Osteocyte (in vitro differentiated cells): ENCODE measurements around the gene BPIFA3. TPM values are rescaled to one million over a fixed set of nuclear protein-coding genes. Genes with fewer than 3 reads are reported as not detected.

Experiments
- DNase-seq: peaks from one replicate; pipeline ENCODE4 v3.0.0; 2021; ENCODE audit warnings: mixed read lengths; ENCODE audit not compliant: unreplicated experiment; ENCODE audit errors: extremely low spot score
- H3K27ac Mint-ChIP-seq: one replicate; pipeline ENCODE4 v1.8.0; 2021; ENCODE audit warnings: mild to moderate bottlenecking, mixed read lengths; ENCODE audit not compliant: unreplicated experiment
- H3K27me3 Mint-ChIP-seq: one replicate; pipeline ENCODE4 v1.8.0; 2021; ENCODE audit warnings: mixed read lengths; ENCODE audit not compliant: unreplicated experiment
- H3K36me3 Mint-ChIP-seq: one replicate; pipeline ENCODE4 v1.8.0; 2021; ENCODE audit warnings: mixed read lengths; ENCODE audit not compliant: unreplicated experiment
- H3K4me1 Mint-ChIP-seq: one replicate; pipeline ENCODE4 v1.8.0; 2021; ENCODE audit warnings: mixed read lengths; ENCODE audit not compliant: unreplicated experiment
- H3K4me3 Mint-ChIP-seq: one replicate; pipeline ENCODE4 v1.8.0; 2021; ENCODE audit warnings: mild to moderate bottlenecking, moderate library complexity, mixed read lengths; ENCODE audit not compliant: unreplicated experiment
- H3K9me3 Mint-ChIP-seq: one replicate; pipeline ENCODE4 v1.8.0; 2021; ENCODE audit warnings: mixed read lengths; ENCODE audit not compliant: unreplicated experiment
- total RNA-seq: library from RNA; stranded (reverse); gene quantifications from 2 replicates; pipeline ENCODE4 v1.2.1, GENCODE V29; 2021
- TF ChIP-seq, protein P1 (sequence below): fragments of 200-600 bp; sonication (generic); IDR thresholded peaks from 2 replicates; pipeline ENCODE4 v1.5.0; 2021; ENCODE audit warnings: antibody characterized with exemption, mild to moderate bottlenecking, moderate library complexity

Gene BPIFA3
- total RNA-seq, 1 donor from 2014 or later: not detected

DNA sequence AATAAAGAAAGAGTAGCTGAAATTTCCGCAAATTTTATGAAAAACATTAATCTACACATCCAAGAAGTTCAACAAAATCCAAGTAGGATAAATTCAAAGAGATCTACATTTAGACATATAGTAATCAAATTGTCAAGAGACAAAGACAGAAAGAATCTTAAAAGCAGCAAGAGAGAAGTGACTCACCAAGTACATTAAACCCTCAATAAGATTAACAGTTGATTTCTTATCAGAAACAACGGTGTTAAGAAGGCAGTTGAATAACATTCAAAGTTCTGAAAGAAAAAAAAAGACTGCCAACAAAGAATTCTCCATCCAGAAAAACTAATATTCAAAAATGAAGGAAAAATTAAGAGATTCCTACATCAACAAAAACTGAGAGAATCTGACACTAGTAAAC lies 37.9 kb downstream of the BPIFA3 start:
- no peaks in the 10 kb centered on the region for H3K9me3 Mint-ChIP-seq
- peaks cover 25% of the 10 kb centered on the region for H3K27me3 Mint-ChIP-seq
- DNase-seq: no peak
- no peak overlapping the region for H3K27ac Mint-ChIP-seq
- H3K4me1 Mint-ChIP-seq: no peaks in the 10 kb centered on the region
- TF ChIP-seq, protein P1, sequence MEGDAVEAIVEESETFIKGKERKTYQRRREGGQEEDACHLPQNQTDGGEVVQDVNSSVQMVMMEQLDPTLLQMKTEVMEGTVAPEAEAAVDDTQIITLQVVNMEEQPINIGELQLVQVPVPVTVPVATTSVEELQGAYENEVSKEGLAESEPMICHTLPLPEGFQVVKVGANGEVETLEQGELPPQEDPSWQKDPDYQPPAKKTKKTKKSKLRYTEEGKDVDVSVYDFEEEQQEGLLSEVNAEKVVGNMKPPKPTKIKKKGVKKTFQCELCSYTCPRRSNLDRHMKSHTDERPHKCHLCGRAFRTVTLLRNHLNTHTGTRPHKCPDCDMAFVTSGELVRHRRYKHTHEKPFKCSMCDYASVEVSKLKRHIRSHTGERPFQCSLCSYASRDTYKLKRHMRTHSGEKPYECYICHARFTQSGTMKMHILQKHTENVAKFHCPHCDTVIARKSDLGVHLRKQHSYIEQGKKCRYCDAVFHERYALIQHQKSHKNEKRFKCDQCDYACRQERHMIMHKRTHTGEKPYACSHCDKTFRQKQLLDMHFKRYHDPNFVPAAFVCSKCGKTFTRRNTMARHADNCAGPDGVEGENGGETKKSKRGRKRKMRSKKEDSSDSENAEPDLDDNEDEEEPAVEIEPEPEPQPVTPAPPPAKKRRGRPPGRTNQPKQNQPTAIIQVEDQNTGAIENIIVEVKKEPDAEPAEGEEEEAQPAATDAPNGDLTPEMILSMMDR: no peak
- H3K4me3 Mint-ChIP-seq: no peak overlapping the region
- H3K36me3 Mint-ChIP-seq: no peaks in the 10 kb centered on the region

DNA sequence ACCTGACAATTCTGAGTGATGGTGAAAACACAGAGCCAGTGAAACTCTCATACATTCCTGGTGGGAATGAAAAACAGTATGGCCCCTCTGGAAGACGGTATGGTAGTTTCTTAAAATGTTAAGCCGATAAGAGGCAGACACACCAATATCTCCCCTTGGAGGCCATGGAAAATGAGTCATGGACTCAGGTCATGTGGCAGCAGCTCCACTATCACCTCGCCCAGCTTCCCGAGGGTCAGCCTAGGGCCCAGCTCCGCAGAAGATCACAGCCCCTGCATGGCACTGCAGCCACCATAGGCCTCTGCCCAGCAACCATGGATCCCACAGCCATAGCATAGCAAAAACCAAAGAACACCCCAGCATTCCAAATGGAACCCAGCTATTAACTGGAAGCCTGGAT lies 40.1 kb downstream of the BPIFA3 start:
- Mint-ChIP-seq H3K4me1 (no peaks in the 10 kb centered on the region), H3K27ac (no peak overlapping the region), H3K27me3 (peaks cover 34% of the 10 kb centered on the region), H3K9me3 (no peaks in the 10 kb centered on the region), H3K4me3 (no peak overlapping the region), H3K36me3 (no peaks in the 10 kb centered on the region)
- TF ChIP-seq, protein P1: no peak
- DNase-seq: no peak

DNA sequence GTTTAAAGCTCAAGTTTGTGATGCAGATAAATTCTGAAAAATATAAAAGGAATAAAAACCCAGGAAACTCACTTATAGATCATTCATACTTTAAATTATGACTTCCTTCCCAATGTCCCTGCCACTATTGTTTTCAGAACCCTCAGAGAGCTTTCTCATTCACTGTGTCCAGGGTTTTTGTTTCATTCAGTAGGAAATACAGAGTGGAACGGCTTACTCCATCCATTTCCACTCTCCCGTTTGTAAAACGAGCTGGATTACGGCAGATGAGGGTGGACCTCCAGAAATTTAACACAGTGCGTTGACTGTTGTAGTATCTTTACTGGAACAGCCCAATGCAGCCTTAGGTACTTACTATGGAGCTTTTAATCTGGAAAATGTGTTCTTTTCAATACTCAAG lies 42.2 kb downstream of the BPIFA3 start:
- TF ChIP-seq, protein P1: no peak
- H3K4me3 Mint-ChIP-seq: no peak overlapping the region
- H3K9me3 Mint-ChIP-seq: no peaks in the 10 kb centered on the region
- H3K27ac Mint-ChIP-seq: no peak overlapping the region
- no peaks in the 10 kb centered on the region for H3K4me1 Mint-ChIP-seq
- no peaks in the 10 kb centered on the region for H3K36me3 Mint-ChIP-seq
- peaks cover 38% of the 10 kb centered on the region for H3K27me3 Mint-ChIP-seq
- no peak for DNase-seq

DNA sequence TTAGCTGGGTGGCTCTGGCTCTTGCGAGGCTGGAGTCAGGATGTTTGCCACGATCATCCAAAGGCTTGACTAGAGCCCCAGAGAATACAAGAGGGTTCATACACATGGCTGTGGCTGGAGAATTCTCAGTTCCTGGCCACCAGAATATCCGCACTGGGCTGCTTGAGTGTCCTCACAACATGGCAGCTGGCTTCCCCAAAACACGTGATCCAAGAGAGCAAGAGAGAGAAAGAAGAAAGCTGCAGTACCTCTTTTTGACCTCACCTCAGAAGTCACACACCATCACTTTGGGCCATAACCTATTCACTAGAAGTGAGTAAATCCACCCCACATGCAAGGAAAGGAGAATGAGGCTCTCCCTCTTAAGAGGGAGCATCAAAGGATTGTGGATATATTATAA lies 44.3 kb downstream of the BPIFA3 start:
- H3K36me3 Mint-ChIP-seq: no peaks in the 10 kb centered on the region
- TF ChIP-seq, protein P1: no peak
- no peak for DNase-seq
- H3K9me3 Mint-ChIP-seq: no peaks in the 10 kb centered on the region
- H3K4me3 Mint-ChIP-seq: no peak overlapping the region
- no peak overlapping the region for H3K27ac Mint-ChIP-seq
- H3K27me3 Mint-ChIP-seq: peaks cover 24% of the 10 kb centered on the region
- H3K4me1 Mint-ChIP-seq: no peaks in the 10 kb centered on the region

DNA sequence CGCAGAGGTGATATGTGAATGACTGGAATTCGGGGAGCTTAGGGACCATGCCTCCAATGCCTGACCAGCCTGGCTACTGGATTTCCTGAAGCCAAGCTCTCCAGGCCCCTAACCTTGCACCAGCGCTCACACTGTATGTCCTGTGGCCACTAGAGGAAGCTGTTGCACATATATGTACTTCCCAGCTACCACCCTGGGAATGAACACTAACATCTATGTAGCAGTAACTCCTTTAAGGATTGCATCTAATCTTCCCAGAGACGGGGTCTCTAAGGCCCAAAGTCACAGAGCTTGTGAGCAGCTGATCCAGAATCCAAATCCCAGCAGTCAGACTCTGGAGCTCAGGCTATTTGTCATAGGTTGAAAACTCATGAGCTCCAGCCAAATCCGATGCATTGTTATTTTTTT lies 45.5 kb downstream of the BPIFA3 start:
- no peaks in the 10 kb centered on the region for H3K9me3 Mint-ChIP-seq
- H3K4me3 Mint-ChIP-seq: no peak overlapping the region
- DNase-seq: no peak
- no peaks in the 10 kb centered on the region for H3K4me1 Mint-ChIP-seq
- no peaks in the 10 kb centered on the region for H3K36me3 Mint-ChIP-seq
- TF ChIP-seq, protein P1: peak; percentile 58
- peaks cover 16% of the 10 kb centered on the region for H3K27me3 Mint-ChIP-seq
- H3K27ac Mint-ChIP-seq: no peak overlapping the region
